ENCODE measurements around the gene MAPT.
"Not testable (repeated sequence)": the region's sequence is repeated elsewhere in the genome, so short reads cannot be mapped to it uniquely, and the experiment has no call there.

The MAPT gene

DNA sequence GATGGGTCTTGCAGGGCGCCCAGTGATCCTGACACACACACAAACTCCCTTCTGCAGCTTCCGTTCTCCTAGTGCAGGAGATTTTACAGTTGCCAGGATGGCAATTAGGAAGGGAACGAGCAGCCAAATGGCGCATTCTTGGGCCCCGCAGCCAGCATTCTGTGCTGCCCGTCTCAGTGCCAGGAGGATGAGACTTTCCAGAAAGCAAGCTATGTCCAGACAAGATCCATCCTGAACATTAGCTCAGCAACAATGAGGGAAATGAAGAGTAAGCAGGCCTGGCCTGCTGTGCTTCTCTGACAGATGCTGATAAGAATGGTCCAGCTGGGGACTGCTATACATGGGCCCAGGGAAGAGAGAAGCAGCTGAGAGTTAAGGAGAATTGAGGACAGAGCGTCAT lies 33.2 kb upstream of the MAPT start:
- Histone ChIP-seq H3K9me2 (replicated peaks; ENCODE audit: insufficient read depth, low read length) (no peaks in the 10 kb centered on the region), H3K4me2 (ENCODE audit: low read depth, low read length) (no peak overlapping the region), H3K4me1 (ENCODE audit: low read length) (peaks cover 5% of the 10 kb centered on the region; the same call in 1 of the 2 replicates), H3K36me3 (replicated peaks; ENCODE audit: insufficient read depth, low read length) (no peaks in the 10 kb centered on the region), H3K9ac (ENCODE audit: low read length) (no peak overlapping the region), H3K4me3 (ENCODE audit: low read length) (no peak overlapping the region), H4K20me1 (ENCODE audit: insufficient read depth, low read length) (no peaks in the 10 kb centered on the region), H3K79me2 (ENCODE audit: low read length) (no peaks in the 10 kb centered on the region), H2AFZ (ENCODE audit: low read length) (no peak overlapping the region), H3F3A (ENCODE audit: insufficient read depth, low read length) (no peaks in the 10 kb centered on the region), H3K27me3 (replicated peaks; ENCODE audit: insufficient read depth, low read length) (peaks cover 5% of the 10 kb centered on the region; the same call in 1 of the 2 replicates), H3K27ac (ENCODE audit: low read length) (no peak overlapping the region), H3K9me3 (replicated peaks; ENCODE audit: insufficient read depth, low read length) (no peaks in the 10 kb centered on the region)
- no peak for TF ChIP-seq CTCF (IDR thresholded peaks at IDR 0.05; ENCODE audit: low read length)
- TF ChIP-seq EZH2 (optimal IDR thresholded peaks at IDR 0.05; ENCODE audit: low read depth, low read length) = no peak
- TF ChIP-seq EZH2phosphoT487 (IDR thresholded peaks at IDR 0.05; ENCODE audit: low read length) = no peak
- DNase-seq = no peak

DNA sequence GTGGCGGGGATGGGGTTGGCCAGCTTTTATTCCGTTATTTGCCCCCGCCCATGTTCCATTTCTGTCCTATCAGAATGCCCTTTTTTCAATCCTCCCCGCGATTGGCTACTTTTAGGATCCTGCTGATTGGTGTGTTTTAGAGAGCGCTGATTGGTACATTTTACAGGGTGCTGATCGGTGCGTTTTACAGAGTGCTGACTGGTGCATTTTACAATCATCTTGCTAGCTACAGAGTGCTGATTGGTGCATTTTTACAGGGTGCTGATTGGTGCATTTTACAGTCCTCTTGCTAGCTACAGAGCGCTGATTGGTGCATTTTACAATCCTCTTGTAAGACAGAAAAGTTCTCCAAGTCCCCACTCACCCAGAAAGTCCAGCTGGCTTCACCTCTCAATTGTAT lies 32.2 kb upstream of the MAPT start:
- not testable (repeated sequence) for DNase-seq; H3K9me2 ChIP-seq (replicated peaks; ENCODE audit: insufficient read depth, low read length); H3K9ac ChIP-seq (ENCODE audit: low read length); H3K4me3 ChIP-seq (ENCODE audit: low read length); H2AFZ ChIP-seq (ENCODE audit: low read length); H3K4me1 ChIP-seq (ENCODE audit: low read length); H3K27ac ChIP-seq (ENCODE audit: low read length); H3K9me3 ChIP-seq (replicated peaks; ENCODE audit: insufficient read depth, low read length); H3K27me3 ChIP-seq (replicated peaks; ENCODE audit: insufficient read depth, low read length); H3K4me2 ChIP-seq (ENCODE audit: low read depth, low read length); H3K36me3 ChIP-seq (replicated peaks; ENCODE audit: insufficient read depth, low read length); H3K79me2 ChIP-seq (ENCODE audit: low read length); H3F3A ChIP-seq (ENCODE audit: insufficient read depth, low read length); H4K20me1 ChIP-seq (ENCODE audit: insufficient read depth, low read length)

DNA sequence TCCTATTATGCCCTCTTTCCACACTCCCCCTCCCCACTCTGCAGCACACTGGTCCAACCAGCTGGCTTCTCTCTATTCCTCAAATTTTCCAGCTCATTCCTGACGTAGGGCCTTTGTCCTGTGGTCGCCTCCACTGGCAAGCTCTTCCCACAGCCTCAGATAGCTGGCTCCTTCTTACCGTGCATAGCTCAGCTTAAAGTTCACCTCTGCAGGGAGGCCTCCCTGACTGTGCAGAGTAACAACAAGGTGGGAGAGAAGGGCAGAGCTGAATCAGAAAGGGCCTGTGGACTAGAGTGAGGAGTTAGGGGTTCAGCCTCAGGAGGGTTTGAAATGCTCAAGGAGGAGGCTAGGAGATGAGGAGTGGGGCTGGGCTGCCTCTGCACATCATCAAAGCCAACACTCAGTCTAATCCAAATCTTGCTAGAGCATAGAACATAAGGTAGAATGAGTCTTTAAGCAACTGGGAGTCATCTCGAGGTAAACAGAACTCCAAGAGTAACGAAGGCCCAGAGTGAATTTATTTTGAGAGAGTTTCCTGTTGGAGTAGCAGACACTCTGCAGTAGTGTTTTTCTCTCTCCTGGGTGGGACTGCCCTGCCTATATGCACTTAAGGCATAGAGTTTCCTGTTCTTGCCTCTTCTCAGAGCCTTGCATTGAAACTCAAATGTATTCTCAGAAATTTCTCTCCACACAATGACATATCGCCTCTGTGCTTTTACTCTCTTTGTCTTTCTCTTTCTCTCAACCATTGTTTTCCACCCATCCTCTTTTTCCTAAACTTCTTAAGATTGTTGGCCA lies 30.3 kb upstream of the MAPT start:
- no peak overlapping the region for H3K9ac ChIP-seq (ENCODE audit: low read length)
- H4K20me1 ChIP-seq (ENCODE audit: insufficient read depth, low read length) = no peaks in the 10 kb centered on the region
- no peak for TF ChIP-seq EZH2 (optimal IDR thresholded peaks at IDR 0.05; ENCODE audit: low read depth, low read length)
- no peak for TF ChIP-seq EZH2phosphoT487 (IDR thresholded peaks at IDR 0.05; ENCODE audit: low read length)
- TF ChIP-seq CTCF (IDR thresholded peaks at IDR 0.05; ENCODE audit: low read length) = no peak
- H3K36me3 ChIP-seq (replicated peaks; ENCODE audit: insufficient read depth, low read length) = no peaks in the 10 kb centered on the region
- H3K79me2 ChIP-seq (ENCODE audit: low read length) = no peaks in the 10 kb centered on the region
- H2AFZ ChIP-seq (ENCODE audit: low read length) = no peak overlapping the region
- no peak for DNase-seq
- peaks cover 5% of the 10 kb centered on the region; the same call in 1 of the 2 replicates for H3K27me3 ChIP-seq (replicated peaks; ENCODE audit: insufficient read depth, low read length)
- no peaks in the 10 kb centered on the region for H3F3A ChIP-seq (ENCODE audit: insufficient read depth, low read length)
- no peaks in the 10 kb centered on the region for H3K9me3 ChIP-seq (replicated peaks; ENCODE audit: insufficient read depth, low read length)
- H3K4me3 ChIP-seq (ENCODE audit: low read length) = no peak overlapping the region
- no peak overlapping the region for H3K27ac ChIP-seq (ENCODE audit: low read length)
- peaks cover 5% of the 10 kb centered on the region; the same call in 1 of the 2 replicates for H3K4me1 ChIP-seq (ENCODE audit: low read length)
- H3K9me2 ChIP-seq (replicated peaks; ENCODE audit: insufficient read depth, low read length) = no peaks in the 10 kb centered on the region
- H3K4me2 ChIP-seq (ENCODE audit: low read depth, low read length) = no peak overlapping the region

DNA sequence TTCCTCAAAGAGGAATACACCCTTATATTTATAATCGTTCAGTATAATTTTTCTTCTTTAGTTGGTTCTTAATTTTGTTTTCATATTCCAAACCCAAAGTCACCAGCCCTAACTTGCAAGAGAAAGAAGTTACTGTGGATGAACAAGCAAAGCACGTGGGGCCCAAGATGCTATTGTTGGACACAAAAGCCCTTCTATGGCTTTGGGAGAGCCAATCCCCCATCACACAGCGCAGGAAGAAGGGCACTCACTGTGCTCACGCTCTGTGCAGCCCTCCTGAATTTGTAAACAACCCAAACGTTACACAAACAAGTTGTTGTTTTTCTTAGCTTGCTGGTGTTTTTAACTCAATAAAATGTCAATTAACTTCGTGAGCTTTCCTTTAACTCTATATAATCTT lies 27.2 kb upstream of the MAPT start:
- Histone ChIP-seq H3F3A (ENCODE audit: insufficient read depth, low read length) (no peaks in the 10 kb centered on the region), H4K20me1 (ENCODE audit: insufficient read depth, low read length) (no peaks in the 10 kb centered on the region), H3K79me2 (ENCODE audit: low read length) (no peaks in the 10 kb centered on the region), H3K27ac (ENCODE audit: low read length) (no peak overlapping the region), H3K4me2 (ENCODE audit: low read depth, low read length) (no peak overlapping the region), H3K9me2 (replicated peaks; ENCODE audit: insufficient read depth, low read length) (no peaks in the 10 kb centered on the region), H3K4me1 (ENCODE audit: low read length) (no peaks in the 10 kb centered on the region), H3K9ac (ENCODE audit: low read length) (no peak overlapping the region), H3K27me3 (replicated peaks; ENCODE audit: insufficient read depth, low read length) (no peaks in the 10 kb centered on the region), H3K36me3 (replicated peaks; ENCODE audit: insufficient read depth, low read length) (no peaks in the 10 kb centered on the region), H2AFZ (ENCODE audit: low read length) (no peak overlapping the region), H3K4me3 (ENCODE audit: low read length) (no peak overlapping the region), H3K9me3 (replicated peaks; ENCODE audit: insufficient read depth, low read length) (no peaks in the 10 kb centered on the region)
- no peak for DNase-seq
- TF ChIP-seq EZH2 (optimal IDR thresholded peaks at IDR 0.05; ENCODE audit: low read depth, low read length) = no peak
- TF ChIP-seq EZH2phosphoT487 (IDR thresholded peaks at IDR 0.05; ENCODE audit: low read length) = no peak
- no peak for TF ChIP-seq CTCF (IDR thresholded peaks at IDR 0.05; ENCODE audit: low read length)
